ENCODE measurements around the gene WNT8B. TPM values are rescaled to one million over a fixed set of nuclear protein-coding genes. Genes with fewer than 3 reads are reported as not detected.

Gene WNT8B
- total RNA-seq, 2 experiments from 2014 or later, result not detected

- intact Hi-C loops (cut with micrococcal nuclease; ENCODE audit: unreplicated experiment), result no loop called here
- no TSS peak for BruUV-seq (replicated peaks)
Measured at GRCh38 chr10:100480002-100480401, 17.2 kb downstream of the WNT8B start.

GRCh38 chr10:100481462-100482081 is 18.8 kb downstream of the WNT8B start:
- no peaks in the 10 kb centered on the region for H3K9me3 ChIP-seq (ENCODE audit: low read length)
- peak overlapping the region; percentile 82 for H3K4me2 ChIP-seq (ENCODE audit: low read length)
- H4K20me1 ChIP-seq (ENCODE audit: insufficient read depth, low read length), result no peaks in the 10 kb centered on the region
- H3K4me1 ChIP-seq (ENCODE audit: insufficient read depth, low read length, poor library complexity, severe bottlenecking), result peaks cover 13% of the 10 kb centered on the region
- no TSS peak for BruUV-seq (replicated peaks)
- POLR2A ChIA-PET, result interaction anchor here (1.8 kb wide), 1 partner anchor 13 kb away, joined by 4 read pairs; no protein-coding TSS in a partner anchor
- H2AFZ ChIP-seq (ENCODE audit: low read length), result peak overlapping the region; percentile 63; the same call in 1 of the 2 replicates
- TF ChIP-seq CTCF (conservative IDR thresholded peaks at IDR 0.05; ENCODE audit: low read length) (no peak), EZH2phosphoT487 (IDR thresholded peaks at IDR 0.05; ENCODE audit: borderline replicate concordance, low read depth, low read length) (no peak)
- H3K9me2 ChIP-seq (ENCODE audit: insufficient read depth, low read length), result no peaks in the 10 kb centered on the region
- CTCF ChIA-PET (ENCODE audit: unreplicated experiment), result no interaction called here
- intact Hi-C loops (cut with micrococcal nuclease; ENCODE audit: unreplicated experiment), result no loop called here
- H3K36me3 ChIP-seq (ENCODE audit: insufficient read depth, low read length), result no peaks in the 10 kb centered on the region
- no peak overlapping the region for H3K27ac ChIP-seq (ENCODE audit: low read depth, low read length, poor library complexity, severe bottlenecking)
- H3K4me3 ChIP-seq (ENCODE audit: low read depth, low read length, poor library complexity, severe bottlenecking), result peak overlapping the region; percentile 59
- DNase-seq (ENCODE audit: low spot score), result peak; percentile 83
- no peaks in the 10 kb centered on the region for H3K79me2 ChIP-seq (ENCODE audit: insufficient read depth, low read depth, low read length)

More at GRCh38 chr10:100480002-100480401, 17.2 kb downstream of the WNT8B start:
- DNase-seq (ENCODE audit: low spot score), result no peak
- H3K9me2 ChIP-seq (ENCODE audit: insufficient read depth, low read length), result no peaks in the 10 kb centered on the region
- no peak overlapping the region for H3K27ac ChIP-seq (ENCODE audit: low read depth, low read length, poor library complexity, severe bottlenecking)
- H3K4me3 ChIP-seq (ENCODE audit: low read depth, low read length, poor library complexity, severe bottlenecking), result no peak overlapping the region
- no peak overlapping the region for H3K4me2 ChIP-seq (ENCODE audit: low read length)
- CTCF ChIA-PET (ENCODE audit: unreplicated experiment), result no interaction called here
- no peak overlapping the region for H2AFZ ChIP-seq (ENCODE audit: low read length)
- POLR2A ChIA-PET, result interaction anchor here (0.6 to 0.7 kb wide), 2 partner anchors 30 to 147 kb away, joined by 3 read pairs; no protein-coding TSS in a partner anchor
- H3K9me3 ChIP-seq (ENCODE audit: low read length), result no peaks in the 10 kb centered on the region
- no peak for TF ChIP-seq CTCF (conservative IDR thresholded peaks at IDR 0.05; ENCODE audit: low read length)
- no peak for TF ChIP-seq EZH2phosphoT487 (IDR thresholded peaks at IDR 0.05; ENCODE audit: borderline replicate concordance, low read depth, low read length)
- H3K79me2 ChIP-seq (ENCODE audit: insufficient read depth, low read depth, low read length), result no peaks in the 10 kb centered on the region
- H3K36me3 ChIP-seq (ENCODE audit: insufficient read depth, low read length), result no peaks in the 10 kb centered on the region
- H3K4me1 ChIP-seq (ENCODE audit: insufficient read depth, low read length, poor library complexity, severe bottlenecking), result peaks cover 13% of the 10 kb centered on the region
- H4K20me1 ChIP-seq (ENCODE audit: insufficient read depth, low read length), result no peaks in the 10 kb centered on the region

GRCh38 chr10:100482181-100482833 is 19.5 kb downstream of the WNT8B start:
- H3K4me1 ChIP-seq (ENCODE audit: insufficient read depth, low read length, poor library complexity, severe bottlenecking), result peaks cover 13% of the 10 kb centered on the region
- H3K79me2 ChIP-seq (ENCODE audit: insufficient read depth, low read depth, low read length), result no peaks in the 10 kb centered on the region
- no peaks in the 10 kb centered on the region for H3K9me2 ChIP-seq (ENCODE audit: insufficient read depth, low read length)
- no TSS peak for BruUV-seq (replicated peaks)
- peak overlapping the region; percentile 63; the same call in 1 of the 2 replicates for H2AFZ ChIP-seq (ENCODE audit: low read length)
- intact Hi-C loops (cut with micrococcal nuclease; ENCODE audit: unreplicated experiment), result no loop called here
- peak overlapping the region; percentile 59 for H3K4me3 ChIP-seq (ENCODE audit: low read depth, low read length, poor library complexity, severe bottlenecking)
- DNase-seq (ENCODE audit: low spot score), result peak; percentile 48
- CTCF ChIA-PET (ENCODE audit: unreplicated experiment), result no interaction called here
- H3K4me2 ChIP-seq (ENCODE audit: low read length), result peak overlapping the region; percentile 82
- no peak overlapping the region for H3K27ac ChIP-seq (ENCODE audit: low read depth, low read length, poor library complexity, severe bottlenecking)
- POLR2A ChIA-PET, result interaction anchor here (0.6 to 1.8 kb wide), 2 partner anchors 12 to 394 kb away, joined by 3 to 4 read pairs; no protein-coding TSS in a partner anchor
- no peaks in the 10 kb centered on the region for H3K9me3 ChIP-seq (ENCODE audit: low read length)
- H3K36me3 ChIP-seq (ENCODE audit: insufficient read depth, low read length), result no peaks in the 10 kb centered on the region
- no peaks in the 10 kb centered on the region for H4K20me1 ChIP-seq (ENCODE audit: insufficient read depth, low read length)
- TF ChIP-seq EZH2phosphoT487 (IDR thresholded peaks at IDR 0.05; ENCODE audit: borderline replicate concordance, low read depth, low read length) (no peak), CTCF (conservative IDR thresholded peaks at IDR 0.05; ENCODE audit: low read length) (peak; percentile 88)
